Neural cell (in vitro differentiated cells): ENCODE results near the gene RGS4. TPM values are rescaled to one million over a fixed set of nuclear protein-coding genes. Genes with fewer than 3 reads are reported as not detected.

Experiments
- H2AFZ ChIP-seq: fragments of 200-600, 300-800 bp; sonication (generic), shearing (Covaris generic); 2 replicates; pipeline ENCODE4 v1.6.0; 2014; ENCODE audit warnings: low read depth, mild to moderate bottlenecking, antibody characterized with exemption, low read length, moderate library complexity
- H3F3A ChIP-seq: fragments of 200-600 bp; shearing (Covaris generic); 2 replicates; pipeline ENCODE4 v1.6.1; 2016; ENCODE audit warnings: mild to moderate bottlenecking, moderate library complexity, mixed read lengths, antibody characterized with exemption, low read length; ENCODE audit not compliant: insufficient read depth, poor library complexity, severe bottlenecking
- H3K27ac ChIP-seq: fragments of 200-600, 300-800 bp; sonication (generic), shearing (Covaris generic); 2 replicates; pipeline ENCODE4 v1.5.1; 2014; ENCODE audit warnings: mild to moderate bottlenecking, low read length, moderate library complexity
- H3K27me3 ChIP-seq: fragments of 300-800, 200-600 bp; sonication (generic), shearing (Covaris generic); 2 replicates; pipeline ENCODE4 v1.6.0; 2014; ENCODE audit warnings: mild to moderate bottlenecking, low read depth, low read length, moderate library complexity; ENCODE audit not compliant: insufficient read depth
- H3K36me3 ChIP-seq: fragments of 300-800, 200-600 bp; sonication (generic), shearing (Covaris generic); 2 replicates; pipeline ENCODE4 v1.5.1; 2014; ENCODE audit warnings: mild to moderate bottlenecking, antibody characterized with exemption, low read length, moderate library complexity; ENCODE audit not compliant: insufficient read depth
- H3K4me2 ChIP-seq: fragments of 300-800, 200-600 bp; sonication (generic), shearing (Covaris generic); 2 replicates; pipeline ENCODE4 v1.6.0; 2014; ENCODE audit warnings: mild to moderate bottlenecking, low read length
- H3K4me3 ChIP-seq: fragments of 300-800, 200-600 bp; sonication (generic), shearing (Covaris generic); 2 replicates; pipeline ENCODE4 v1.5.1; 2014; ENCODE audit warnings: mild to moderate bottlenecking, low read length, moderate library complexity
- H3K79me2 ChIP-seq: fragments of 200-600 bp; shearing (Covaris generic); replicated peaks from 2 replicates; pipeline ENCODE4 v1.6.0; 2014; ENCODE audit warnings: mild to moderate bottlenecking, low read length, moderate library complexity; ENCODE audit not compliant: insufficient read depth
- H3K9ac ChIP-seq: fragments of 300-800, 200-600 bp; sonication (generic), shearing (Covaris generic); 2 replicates; pipeline ENCODE4 v1.6.1; 2016; ENCODE audit warnings: mild to moderate bottlenecking, low read length, mixed read lengths
- H3K9me2 ChIP-seq: fragments of 200-600 bp; shearing (Covaris generic); 2 replicates; pipeline ENCODE4 v1.6.1; 2016; ENCODE audit warnings: mild to moderate bottlenecking, low read length, mixed read lengths; ENCODE audit not compliant: insufficient read depth
- H3K9me3 ChIP-seq: fragments of 200-600, 300-800 bp; sonication (generic), shearing (Covaris generic); 2 replicates; pipeline ENCODE4 v1.6.1; 2016; ENCODE audit warnings: mild to moderate bottlenecking, mixed run types, low read length, moderate library complexity, mixed read lengths
- H4K20me1 ChIP-seq: fragments of 200-600 bp; shearing (Covaris generic); 2 replicates; pipeline ENCODE4 v1.6.1; 2016; ENCODE audit warnings: mild to moderate bottlenecking, mixed run types; ENCODE audit not compliant: insufficient read depth
- CTCF ChIP-seq: fragments of 450-650 bp; IDR thresholded peaks from 2 replicates; pipeline ENCODE4 v1.5.1; 2014; ENCODE audit warnings: antibody characterized with exemption, mild to moderate bottlenecking, moderate library complexity; ENCODE audit not compliant: poor library complexity, severe bottlenecking
- EP300 ChIP-seq: fragments of 450-650 bp; conservative IDR thresholded peaks from 2 replicates; pipeline ENCODE4 v1.6.1; 2014; ENCODE audit warnings: antibody characterized with exemption, mild to moderate bottlenecking, moderate library complexity; ENCODE audit not compliant: poor library complexity, severe bottlenecking
- EZH2 ChIP-seq: fragments of 200-600, 300-800 bp; shearing (Covaris generic), sonication (generic); IDR thresholded peaks from 2 replicates; pipeline ENCODE4 v1.6.1; 2014; ENCODE audit warnings: antibody characterized with exemption, low read length, borderline replicate concordance, mild to moderate bottlenecking; ENCODE audit not compliant: insufficient read depth, poor library complexity, severe bottlenecking
- MXI1 ChIP-seq: fragments of 450-650 bp; conservative IDR thresholded peaks from 2 replicates; pipeline ENCODE4 v1.6.1; 2014; ENCODE audit warnings: antibody characterized with exemption, mild to moderate bottlenecking; ENCODE audit not compliant: poor library complexity, severe bottlenecking
- POLR2AphosphoS5 ChIP-seq: IDR thresholded peaks from 2 replicates; pipeline ENCODE4 v1.6.1; 2012
- RAD21 ChIP-seq: fragments of 450-650 bp; conservative IDR thresholded peaks from 2 replicates; pipeline ENCODE4 v1.6.1; 2014; ENCODE audit warnings: antibody characterized with exemption, mild to moderate bottlenecking, moderate library complexity
- REST ChIP-seq: IDR thresholded peaks from 2 replicates; pipeline ENCODE4 v1.6.1; 2012; ENCODE audit warnings: borderline replicate concordance
- SMC3 ChIP-seq: fragments of 450-650 bp; conservative IDR thresholded peaks from 2 replicates; pipeline ENCODE4 v1.6.1; 2014; ENCODE audit warnings: antibody characterized with exemption, mild to moderate bottlenecking, moderate library complexity; ENCODE audit not compliant: poor library complexity
- TAF1 ChIP-seq: IDR thresholded peaks from 2 replicates; pipeline ENCODE4 v1.6.1; 2012; ENCODE audit warnings: low read depth
- polyA plus RNA-seq: library from polyadenylated mRNA; depleted of rRNA; stranded (reverse); fragments of >200 nt; gene quantifications from 2 replicates; pipeline ENCODE4 v1.2.3, GENCODE V29; 2014

The RGS4 gene
- polyA plus RNA-seq, 1 donor from 2014 or later: 1.6 TPM

GRCh38 chr1:163069655-163070277, 605 bp downstream of the RGS4 start:
- H3K4me2 ChIP-seq: peak overlapping the region; percentile 70
- H3K4me3 ChIP-seq: peak overlapping the region; percentile 56
- H4K20me1 ChIP-seq: no peaks in the 10 kb centered on the region
- H2AFZ ChIP-seq: no peak overlapping the region
- TF ChIP-seq REST: no peak
- no peak for TF ChIP-seq SMC3
- TF ChIP-seq EP300: no peak
- no peak for TF ChIP-seq RAD21
- TF ChIP-seq CTCF: no peak
- TF ChIP-seq POLR2AphosphoS5: no peak
- TF ChIP-seq EZH2: no peak
- no peak for TF ChIP-seq MXI1
- TF ChIP-seq TAF1: no peak
- no peaks in the 10 kb centered on the region for H3K9me2 ChIP-seq
- no peaks in the 10 kb centered on the region for H3F3A ChIP-seq
- peak overlapping the region; percentile 3 for H3K9ac ChIP-seq
- no peaks in the 10 kb centered on the region for H3K9me3 ChIP-seq
- H3K27ac ChIP-seq: no peak overlapping the region
- H3K79me2 ChIP-seq: no peaks in the 10 kb centered on the region
- no peaks in the 10 kb centered on the region for H3K27me3 ChIP-seq
- no peaks in the 10 kb centered on the region for H3K36me3 ChIP-seq

- Histone ChIP-seq H3K79me2 (no peaks in the 10 kb centered on the region), H3K9me3 (no peaks in the 10 kb centered on the region), H3F3A (no peaks in the 10 kb centered on the region), H3K9me2 (no peaks in the 10 kb centered on the region), H3K36me3 (no peaks in the 10 kb centered on the region), H3K4me2 (no peak overlapping the region), H3K27me3 (no peaks in the 10 kb centered on the region), H4K20me1 (no peaks in the 10 kb centered on the region), H3K9ac (no peak overlapping the region), H2AFZ (no peak overlapping the region), H3K4me3 (no peak overlapping the region), H3K27ac (no peak overlapping the region)
- TF ChIP-seq TAF1 (no peak), CTCF (peak; percentile 68), SMC3 (peak; percentile 68), EZH2 (no peak), RAD21 (peak; percentile 62), EP300 (no peak), POLR2AphosphoS5 (no peak), REST (no peak), MXI1 (no peak)
Observed at GRCh38 chr1:163071405-163072255, 2.5 kb downstream of the RGS4 start.
